ENCODE results near the gene GLO1. TPM values are rescaled to one million over a fixed set of nuclear protein-coding genes. Genes with fewer than 3 reads are reported as not detected.
"Not testable (repeated sequence)": the region's sequence is repeated elsewhere in the genome, so short reads cannot be mapped to it uniquely, and the experiment has no call there.

GLO1 gene
- total and polyA plus RNA-seq, 2 experiments from 2014 or later, result 139 to 150 TPM

DNA sequence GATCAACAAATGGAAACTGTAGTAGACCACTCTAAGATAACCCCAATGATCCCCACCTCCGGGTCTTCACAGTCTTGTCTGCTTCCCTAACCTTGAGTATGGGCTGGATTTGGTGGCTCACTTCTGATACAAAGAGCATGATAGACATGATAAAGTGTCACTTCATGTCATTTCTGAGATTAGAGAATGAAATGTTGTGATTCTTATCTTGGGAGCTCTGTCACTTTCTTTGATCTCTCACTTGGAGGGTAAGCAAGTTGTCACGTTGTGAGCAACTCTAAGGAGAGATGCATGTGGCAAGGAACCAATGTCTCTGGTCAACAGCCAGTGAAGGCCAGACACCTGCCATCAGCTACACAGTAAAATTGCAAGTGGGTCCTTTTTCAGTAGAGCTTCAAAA lies 3.0 kb upstream of the GLO1 start:
- no peaks in the 10 kb centered on the region for H3K36me3 ChIP-seq (ENCODE audit: low read depth)
- no peaks in the 10 kb centered on the region for H3F3A ChIP-seq (ENCODE audit: insufficient read depth)

DNA sequence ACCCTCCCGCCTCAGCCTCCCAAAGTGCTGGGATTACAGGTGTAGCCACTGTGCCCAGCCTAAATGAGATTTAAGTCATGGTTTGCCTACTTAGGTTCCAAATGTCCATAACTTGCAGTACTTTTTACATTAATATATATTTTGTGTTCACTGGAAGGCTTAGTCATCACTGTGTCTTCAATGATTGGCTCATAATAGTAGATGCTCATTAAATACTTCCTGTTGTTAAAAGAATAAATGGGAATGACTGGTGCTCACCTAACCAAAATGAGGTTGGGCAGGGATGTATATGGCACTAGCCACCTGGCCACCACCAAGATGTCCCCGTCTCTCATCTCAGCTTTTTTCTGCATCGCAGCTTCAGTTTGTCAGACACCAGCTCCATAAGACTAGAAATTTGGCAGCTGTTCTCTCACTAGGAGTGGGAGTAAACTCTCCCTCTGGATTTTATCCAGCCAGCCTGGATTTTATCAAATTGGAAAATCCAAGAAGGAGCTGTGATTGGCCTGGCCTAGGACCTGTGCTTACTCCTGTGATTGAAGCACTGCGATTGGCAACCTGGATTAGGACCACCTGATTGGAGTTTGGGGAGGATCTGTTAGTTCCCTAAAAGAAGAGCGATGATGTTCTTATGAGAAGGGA lies 1.1 kb upstream of the GLO1 start:
- Histone ChIP-seq H3K27ac (no peak overlapping the region), H3K79me2 (ENCODE audit: insufficient read depth) (peaks cover 36% of the 10 kb centered on the region), H2AFZ (peak overlapping the region; percentile 88), H4K20me1 (ENCODE audit: insufficient read depth) (no peaks in the 10 kb centered on the region), H3K9ac (no peak overlapping the region), H3K9me2 (ENCODE audit: insufficient read depth) (no peaks in the 10 kb centered on the region), H3K27me3 (replicated peaks; ENCODE audit: insufficient read depth) (peaks cover 9% of the 10 kb centered on the region; the same call in 1 of the 2 replicates), H3K9me3 (ENCODE audit: low read depth) (no peaks in the 10 kb centered on the region), H3K36me3 (ENCODE audit: low read depth) (no peaks in the 10 kb centered on the region), H3K4me2 (ENCODE audit: unreplicated experiment) (no peak overlapping the region), H3K4me3 (no peak overlapping the region), H3F3A (ENCODE audit: insufficient read depth) (no peaks in the 10 kb centered on the region), H3K4me1 (ENCODE audit: insufficient read depth) (no peaks in the 10 kb centered on the region)
- TF ChIP-seq EZH2 (IDR thresholded peaks at IDR 0.05; ENCODE audit: insufficient read depth, poor library complexity, severe bottlenecking) (no peak), EZH2phosphoT487 (IDR thresholded peaks at IDR 0.05; ENCODE audit: insufficient read depth, low read depth) (no peak)
- 88 to 92% methylated on average over 5 of the region's 5 CpGs for WGBS, 2 experiments (ENCODE audit: low coverage in 1 of 2, low lambda C conversion rate in 2 of 2, missing lambda C conversion rate in 2 of 2)
- in situ Hi-C loops (cut with MboI), result no loop called here
- peak; percentile 24 for DNase-seq

More for the DNA sequence above, 3.0 kb upstream of the GLO1 start:
- Histone ChIP-seq H4K20me1 (ENCODE audit: insufficient read depth) (no peaks in the 10 kb centered on the region), H3K9ac (no peak overlapping the region), H3K27me3 (replicated peaks; ENCODE audit: insufficient read depth) (peaks cover 9% of the 10 kb centered on the region; the same call in 1 of the 2 replicates), H3K4me2 (ENCODE audit: unreplicated experiment) (no peak overlapping the region), H2AFZ (no peak overlapping the region), H3K27ac (no peak overlapping the region), H3K4me1 (ENCODE audit: insufficient read depth) (no peaks in the 10 kb centered on the region), H3K4me3 (no peak overlapping the region), H3K9me3 (ENCODE audit: low read depth) (no peaks in the 10 kb centered on the region), H3K9me2 (ENCODE audit: insufficient read depth) (no peaks in the 10 kb centered on the region), H3K79me2 (ENCODE audit: insufficient read depth) (peaks cover 17% of the 10 kb centered on the region)
- 45 to 50% methylated on average over 2 of the region's 2 CpGs for whole genome bisulfite sequencing, 2 experiments (ENCODE audit: low coverage in 1 of 2, low lambda C conversion rate in 2 of 2, missing lambda C conversion rate in 2 of 2)
- no peak for DNase-seq
- no peak for TF ChIP-seq EZH2 (IDR thresholded peaks at IDR 0.05; ENCODE audit: insufficient read depth, poor library complexity, severe bottlenecking)
- TF ChIP-seq EZH2phosphoT487 (IDR thresholded peaks at IDR 0.05; ENCODE audit: insufficient read depth, low read depth), result no peak
- in situ Hi-C loops (cut with MboI), result no loop called here

- 98 to 100% methylated on average over 3 of the region's 3 CpGs for WGBS, 2 experiments (ENCODE audit: low coverage in 1 of 2, low lambda C conversion rate in 2 of 2, missing lambda C conversion rate in 2 of 2)
- H3F3A ChIP-seq (ENCODE audit: insufficient read depth), result no peaks in the 10 kb centered on the region
- no peak for DNase-seq
- no peak overlapping the region for H3K9ac ChIP-seq
- no peak overlapping the region for H2AFZ ChIP-seq
- TF ChIP-seq EZH2 (IDR thresholded peaks at IDR 0.05; ENCODE audit: insufficient read depth, poor library complexity, severe bottlenecking) (no peak), EZH2phosphoT487 (IDR thresholded peaks at IDR 0.05; ENCODE audit: insufficient read depth, low read depth) (no peak)
- in situ Hi-C loops (cut with MboI), result no loop called here
- peak overlapping the region; percentile 11; the same call in 1 of the 2 replicates for H3K4me3 ChIP-seq
- H3K36me3 ChIP-seq (ENCODE audit: low read depth), result no peaks in the 10 kb centered on the region
- H4K20me1 ChIP-seq (ENCODE audit: insufficient read depth), result no peaks in the 10 kb centered on the region
- 0 out of 2 replicates have a peak, but pooled peaks cover 5% of the 10 kb centered on the region for H3K27me3 ChIP-seq (replicated peaks; ENCODE audit: insufficient read depth)
- peaks cover 58% of the 10 kb centered on the region for H3K79me2 ChIP-seq (ENCODE audit: insufficient read depth)
- H3K9me2 ChIP-seq (ENCODE audit: insufficient read depth), result no peaks in the 10 kb centered on the region
- H3K27ac ChIP-seq, result no peak overlapping the region
- no peaks in the 10 kb centered on the region for H3K9me3 ChIP-seq (ENCODE audit: low read depth)
- H3K4me1 ChIP-seq (ENCODE audit: insufficient read depth), result no peaks in the 10 kb centered on the region
- H3K4me2 ChIP-seq (ENCODE audit: unreplicated experiment), result no peak overlapping the region
Observed at GRCh38 chr6:38701551-38701950, 1.4 kb downstream of the GLO1 start.

DNA sequence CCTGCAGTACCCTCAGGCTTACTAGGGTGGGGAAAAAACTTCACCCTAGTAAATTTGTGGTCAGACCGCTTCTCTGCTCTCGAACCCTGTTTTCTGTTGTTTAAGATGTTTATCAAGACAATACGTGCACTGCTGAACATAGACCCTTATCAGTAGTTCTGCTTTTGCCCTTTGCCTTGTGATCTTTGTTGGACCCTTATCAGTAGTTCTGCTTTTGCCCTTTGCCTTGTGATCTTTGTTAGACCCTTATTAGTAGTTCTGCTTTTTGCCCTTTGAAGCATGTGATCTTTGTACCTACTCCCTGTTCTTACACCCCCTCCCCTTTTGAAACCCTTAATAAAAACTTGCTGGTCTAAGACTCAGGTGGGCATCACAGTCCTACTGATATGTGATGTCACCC lies 3.2 kb downstream of the GLO1 start:
- in situ Hi-C loops (cut with MboI); H3K36me3 ChIP-seq (ENCODE audit: low read depth); H3K9me3 ChIP-seq (ENCODE audit: low read depth); H4K20me1 ChIP-seq (ENCODE audit: insufficient read depth); H3K9me2 ChIP-seq (ENCODE audit: insufficient read depth); H3K9ac ChIP-seq; H3K4me3 ChIP-seq; H3K4me2 ChIP-seq (ENCODE audit: unreplicated experiment); DNase-seq; H3K27me3 ChIP-seq (replicated peaks; ENCODE audit: insufficient read depth); H3K4me1 ChIP-seq (ENCODE audit: insufficient read depth); H2AFZ ChIP-seq; H3K27ac ChIP-seq; H3F3A ChIP-seq (ENCODE audit: insufficient read depth): not testable (repeated sequence)
- WGBS, 2 experiments (ENCODE audit: low coverage in 1 of 2, low lambda C conversion rate in 2 of 2, missing lambda C conversion rate in 2 of 2), result 96 to 100% methylated on average over 3 of the region's 3 CpGs
- peaks cover 77% of the 10 kb centered on the region for H3K79me2 ChIP-seq (ENCODE audit: insufficient read depth)

DNA sequence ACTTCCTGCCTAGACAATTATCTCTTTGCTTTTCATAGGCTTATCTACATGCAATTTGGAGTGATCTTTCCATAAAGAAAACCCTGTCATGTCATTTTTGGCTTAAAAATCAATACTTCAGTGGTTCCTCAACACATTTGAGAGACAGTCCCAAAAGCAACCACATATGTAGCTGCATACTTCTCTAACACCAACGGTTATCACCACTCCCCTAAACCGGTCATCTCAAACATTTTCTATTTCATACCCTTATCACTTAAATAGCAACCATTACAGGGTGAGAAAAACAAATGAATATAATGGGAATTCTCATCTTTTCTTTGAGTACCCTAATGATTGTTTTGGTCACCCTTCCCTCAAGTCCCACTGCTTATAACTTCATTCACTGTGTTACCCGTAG lies 5.1 kb downstream of the GLO1 start:
- H2AFZ ChIP-seq, result no peak overlapping the region
- H3K4me2 ChIP-seq (ENCODE audit: unreplicated experiment), result no peak overlapping the region
- no peak overlapping the region for H3K4me3 ChIP-seq
- no peak overlapping the region for H3K9ac ChIP-seq
- 98% methylated on average over 3 of the region's 3 CpGs for WGBS, 2 experiments (ENCODE audit: low coverage in 1 of 2, low lambda C conversion rate in 2 of 2, missing lambda C conversion rate in 2 of 2)
- no peaks in the 10 kb centered on the region for H3K9me3 ChIP-seq (ENCODE audit: low read depth)
- no peaks in the 10 kb centered on the region for H3K27me3 ChIP-seq (replicated peaks; ENCODE audit: insufficient read depth)
- no peak overlapping the region for H3K27ac ChIP-seq
- TF ChIP-seq EZH2phosphoT487 (IDR thresholded peaks at IDR 0.05; ENCODE audit: insufficient read depth, low read depth), result no peak
- no peak for TF ChIP-seq EZH2 (IDR thresholded peaks at IDR 0.05; ENCODE audit: insufficient read depth, poor library complexity, severe bottlenecking)
- H4K20me1 ChIP-seq (ENCODE audit: insufficient read depth), result no peaks in the 10 kb centered on the region
- no peaks in the 10 kb centered on the region for H3K4me1 ChIP-seq (ENCODE audit: insufficient read depth)
- no peaks in the 10 kb centered on the region for H3K36me3 ChIP-seq (ENCODE audit: low read depth)
- in situ Hi-C loops (cut with MboI), result no loop called here
- H3K79me2 ChIP-seq (ENCODE audit: insufficient read depth), result peaks cover 93% of the 10 kb centered on the region
- DNase-seq, result no peak
- H3K9me2 ChIP-seq (ENCODE audit: insufficient read depth), result no peaks in the 10 kb centered on the region
- H3F3A ChIP-seq (ENCODE audit: insufficient read depth), result no peaks in the 10 kb centered on the region
